Measurements from ENCODE around the gene WNT16.

DNA sequence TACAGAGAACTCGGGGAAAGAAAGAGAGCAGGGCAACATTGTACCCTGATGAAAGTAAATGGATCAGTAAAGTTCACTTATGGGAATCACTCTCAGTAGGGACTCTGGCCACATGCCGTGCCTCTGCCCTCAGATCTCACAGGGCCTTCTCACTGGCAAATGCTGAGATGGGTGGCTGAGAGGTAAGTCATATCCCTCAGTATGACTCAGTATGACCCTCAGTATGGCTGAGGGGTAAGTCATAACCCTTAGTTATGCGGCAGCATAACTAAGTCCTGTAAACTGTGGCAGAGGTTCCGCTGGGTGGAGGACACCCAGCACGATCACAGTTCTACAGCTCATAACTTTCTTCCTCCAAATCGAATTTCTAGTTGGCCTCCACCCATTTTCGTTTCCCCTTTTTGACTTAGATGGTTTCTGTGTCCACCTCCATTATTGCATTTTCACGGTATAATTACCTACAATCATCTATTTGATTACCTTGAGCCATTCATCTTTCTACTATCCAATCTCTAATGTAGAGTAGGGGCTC is 26.5 kb upstream of the WNT16 start:
- TF ChIP-seq, protein P1, sequence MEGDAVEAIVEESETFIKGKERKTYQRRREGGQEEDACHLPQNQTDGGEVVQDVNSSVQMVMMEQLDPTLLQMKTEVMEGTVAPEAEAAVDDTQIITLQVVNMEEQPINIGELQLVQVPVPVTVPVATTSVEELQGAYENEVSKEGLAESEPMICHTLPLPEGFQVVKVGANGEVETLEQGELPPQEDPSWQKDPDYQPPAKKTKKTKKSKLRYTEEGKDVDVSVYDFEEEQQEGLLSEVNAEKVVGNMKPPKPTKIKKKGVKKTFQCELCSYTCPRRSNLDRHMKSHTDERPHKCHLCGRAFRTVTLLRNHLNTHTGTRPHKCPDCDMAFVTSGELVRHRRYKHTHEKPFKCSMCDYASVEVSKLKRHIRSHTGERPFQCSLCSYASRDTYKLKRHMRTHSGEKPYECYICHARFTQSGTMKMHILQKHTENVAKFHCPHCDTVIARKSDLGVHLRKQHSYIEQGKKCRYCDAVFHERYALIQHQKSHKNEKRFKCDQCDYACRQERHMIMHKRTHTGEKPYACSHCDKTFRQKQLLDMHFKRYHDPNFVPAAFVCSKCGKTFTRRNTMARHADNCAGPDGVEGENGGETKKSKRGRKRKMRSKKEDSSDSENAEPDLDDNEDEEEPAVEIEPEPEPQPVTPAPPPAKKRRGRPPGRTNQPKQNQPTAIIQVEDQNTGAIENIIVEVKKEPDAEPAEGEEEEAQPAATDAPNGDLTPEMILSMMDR (conservative IDR thresholded peaks at IDR 0.05; ENCODE audit: low read length) = no peak
- TF ChIP-seq EZH2phosphoT487 (IDR thresholded peaks at IDR 0.05; ENCODE audit: borderline replicate concordance) = no peak

All from Loucy (cell line).